Thyroid gland (tissue), 4 donors: ENCODE data around the gene PCNX3. TPM values are rescaled to one million over a fixed set of nuclear protein-coding genes. Genes with fewer than 3 reads are reported as not detected.
"Not testable (repeated sequence)": the region's sequence is repeated elsewhere in the genome, so short reads cannot be mapped to it uniquely, and the experiment has no call there.

ENCODE experiments used
- DNase-seq, 2 donors: peaks; one replicate each; pipeline ENCODE4 v3.0.0-alpha.2; 2019
- H3K27ac ChIP-seq, 3 donors: fragments of 200-600 bp; sonication (generic); 1 replicate in 2 of 3; 2 replicates in 1 of 3; pipeline ENCODE4 v1.5.1; 2016 to 2019; ENCODE audit warnings: mild to moderate bottlenecking in 1 of 3, moderate library complexity in 1 of 3
- H3K27me3 ChIP-seq: fragments of 200-600 bp; sonication (generic); one replicate; pipeline ENCODE4 v1.5.1; 2019
- H3K36me3 ChIP-seq, 2 donors: fragments of 200-600 bp; sonication (generic); one replicate each; pipeline ENCODE4 v1.5.1; 2016 to 2019
- H3K4me1 ChIP-seq, 2 donors: fragments of 200-600 bp; sonication (generic); one replicate each; pipeline ENCODE4 v1.5.1; 2017 to 2019
- H3K4me3 ChIP-seq, 3 donors: fragments of 200-600 bp; sonication (generic); replicated peaks in 1 of 3; 1 replicate in 2 of 3; 2 replicates in 1 of 3; pipeline ENCODE4 v1.5.1; 2016; ENCODE audit warnings: mild to moderate bottlenecking in 1 of 3
- H3K9me3 ChIP-seq: fragments of 200-600 bp; sonication (generic); one replicate; pipeline ENCODE4 v1.5.1; 2017
- CTCF ChIP-seq, 6 experiments: fragments of 200-600 bp in 3 of 6; fragments of 450-650 bp in 3 of 6; sonication (generic) in 3 of 6; IDR thresholded peaks; one replicate each; pipeline ENCODE4 v1.5.1; 2016 to 2019; ENCODE audit warnings: antibody characterized with exemption in 6 of 6, mild to moderate bottlenecking in 2 of 6, inconsistent platforms in 1 of 6, moderate library complexity in 1 of 6
- POLR2A ChIP-seq, 2 donors: fragments of 450-650 bp; IDR thresholded peaks; one replicate each; pipeline ENCODE4 v1.6.1; 2017; ENCODE audit warnings: antibody characterized with exemption in 2 of 2, mild to moderate bottlenecking in 2 of 2, moderate library complexity in 1 of 2
- WGBS, 2 donors: methylation state at CpG; one replicate each; pipeline ENCODE4 v1.1.5; 2017; 5-methylcytosine and 5-hydroxymethylcytosine counted together
- intact Hi-C: fragments of 100-400 bp; cut with DNase I; formaldehyde crosslinking; loops from one replicate; pipeline ENCODE4 v1.15.1; 2023
- total RNA-seq, 4 donors: library from RNA; depleted of rRNA; stranded (reverse); fragments of >200 nt; gene quantifications; one replicate each; pipeline ENCODE4 v1.2.3, GENCODE V29; 2016

The PCNX3 gene
- total RNA-seq, 4 donors from 2014 or later: 18.9 to 54.2 (median 47.0) TPM

- Histone ChIP-seq H3K4me1 (peaks cover 4 to 30% of the 10 kb centered on the region in 2 donors), H3K27me3 (no peaks in the 10 kb centered on the region), H3K4me3 (no peak overlapping the region), H3K36me3 (peaks cover 42 to 49% of the 10 kb centered on the region in 2 donors), H3K27ac (no peak overlapping the region), H3K9me3 (no peaks in the 10 kb centered on the region)
- intact Hi-C loops: no loop called here
- TF ChIP-seq POLR2A (IDR thresholded peaks at IDR 0.05): no peak
- no peak for TF ChIP-seq CTCF (IDR thresholded peaks at IDR 0.05)
- WGBS, 2 donors: 95 to 96% methylated on average over 20 to 34 of the region's 46 CpGs
- no peak for DNase-seq
These were observed 19.5 kb downstream of the PCNX3 start for GRCh38 chr11:65634905-65635731.

GRCh38 chr11:65636108-65637031, 20.8 kb downstream of the PCNX3 start:
- 91 to 100% methylated on average over 4 to 14 of the region's 28 CpGs for WGBS, 2 donors
- Histone ChIP-seq H3K4me1 (peaks cover 4 to 36% of the 10 kb centered on the region in 2 donors), H3K27me3 (no peaks in the 10 kb centered on the region), H3K36me3 (peaks cover 32 to 39% of the 10 kb centered on the region in 2 donors), H3K9me3 (no peaks in the 10 kb centered on the region), H3K4me3 (no peak overlapping the region), H3K27ac (no peak overlapping the region)
- intact Hi-C loops: no loop called here
- DNase-seq: no peak
- no peak for TF ChIP-seq CTCF (IDR thresholded peaks at IDR 0.05)
- TF ChIP-seq POLR2A (IDR thresholded peaks at IDR 0.05): no peak

GRCh38 chr11:65637032-65637557, 21.5 kb downstream of the PCNX3 start:
- no peak for TF ChIP-seq POLR2A (IDR thresholded peaks at IDR 0.05)
- no peak for TF ChIP-seq CTCF (IDR thresholded peaks at IDR 0.05)
- no peak for DNase-seq
- H3K4me3 ChIP-seq: no peak overlapping the region
- H3K27ac ChIP-seq: no peak overlapping the region
- H3K36me3 ChIP-seq: peaks cover 32 to 34% of the 10 kb centered on the region in 2 donors
- WGBS, 2 donors: 94% methylated on average over 3 of the region's 3 CpGs
- intact Hi-C loops: no loop called here
- H3K9me3 ChIP-seq: no peaks in the 10 kb centered on the region
- no peaks in the 10 kb centered on the region for H3K27me3 ChIP-seq
- peaks cover 4 to 36% of the 10 kb centered on the region in 2 donors for H3K4me1 ChIP-seq

- peak in 1 of 2 donors; percentile 52 for TF ChIP-seq POLR2A (IDR thresholded peaks at IDR 0.05)
- peak in 4 of 6 experiments; percentile 23 to 39 (median 35) for TF ChIP-seq CTCF (IDR thresholded peaks at IDR 0.05)
- Histone ChIP-seq H3K27ac (peak within 1 kb of the TSS; percentile 62 to 76 (median 68)), H3K4me1 (peaks cover 4 to 36% of the 10 kb centered on the region in 2 donors), H3K4me3 (peak within 1 kb of the TSS; percentile 17 to 59 (median 38)), H3K36me3 (peaks cover 32 to 36% of the 10 kb centered on the region in 2 donors), H3K27me3 (no peaks in the 10 kb centered on the region), H3K9me3 (no peaks in the 10 kb centered on the region)
- intact Hi-C loops: no loop called here
- DNase-seq: peak; percentile 55 to 68
- WGBS, 2 donors: 9 to 15% methylated on average over 10 to 20 of the region's 46 CpGs
These were observed 22.3 kb downstream of the PCNX3 start, which contains the start of gene SIPA1 for GRCh38 chr11:65637794-65638419. Gene SIPA1 (plus strand): TSS chr11:65638101. CDS start chr11:65640922, 2,821 bp downstream.

- peaks cover 29 to 31% of the 10 kb centered on the region in 2 donors for H3K36me3 ChIP-seq
- H3K9me3 ChIP-seq, H3K4me3 ChIP-seq, intact Hi-C loops, H3K27me3 ChIP-seq, DNase-seq: not testable (repeated sequence)
- H3K27ac ChIP-seq: peak overlapping the region in 1 of 3 donors; percentile 62
- peaks cover 4 to 36% of the 10 kb centered on the region in 2 donors for H3K4me1 ChIP-seq
- 69 to 92% methylated on average over 8 to 9 of the region's 9 CpGs for WGBS, 2 donors
These were observed 23.6 kb downstream of the PCNX3 start for GRCh38 chr11:65639228-65639597.
